HAP-1 (cell line): ENCODE measurements around the gene PLPP3.

Source experiments
- DNase-seq, 2 experiments: peaks; one replicate each; pipeline ENCODE4 v3.0.0-alpha.2; 2016 to 2020; ENCODE audit warnings: low spot score in 2 of 2
- H3K27me3 ChIP-seq: fragments of 250-450 bp; sonication (Bioruptor Pico); 2 replicates; pipeline ENCODE4 v1.5.1; 2020; ENCODE audit warnings: low read depth, mild to moderate bottlenecking, moderate library complexity
- H3K36me3 ChIP-seq: fragments of 250-450 bp; sonication (Bioruptor Pico); replicated peaks from 2 replicates; pipeline ENCODE4 v1.5.1; 2020; ENCODE audit warnings: mild to moderate bottlenecking
- H3K4me1 ChIP-seq: fragments of 250-450 bp; sonication (Bioruptor Pico); 2 replicates; pipeline ENCODE4 v1.5.1; 2020; ENCODE audit warnings: mild to moderate bottlenecking
- H3K4me3 ChIP-seq: fragments of 250-450 bp; sonication (Bioruptor Pico); 2 replicates; pipeline ENCODE4 v1.5.1; 2020; ENCODE audit warnings: mild to moderate bottlenecking, moderate library complexity
- H3K9me3 ChIP-seq: fragments of 250-450 bp; sonication (Bioruptor Pico); 2 replicates; pipeline ENCODE4 v1.5.1; 2020; ENCODE audit warnings: mild to moderate bottlenecking, moderate library complexity
- in situ Hi-C: fragments of 300-500 bp; cut with MboI; formaldehyde crosslinking; loops from 3 replicates; pipeline ENCODE4 v1.14.3; 2020; ENCODE audit warnings: low sequenced_read_pairs, inconsistent platforms, mixed read lengths

The PLPP3 gene

DNA sequence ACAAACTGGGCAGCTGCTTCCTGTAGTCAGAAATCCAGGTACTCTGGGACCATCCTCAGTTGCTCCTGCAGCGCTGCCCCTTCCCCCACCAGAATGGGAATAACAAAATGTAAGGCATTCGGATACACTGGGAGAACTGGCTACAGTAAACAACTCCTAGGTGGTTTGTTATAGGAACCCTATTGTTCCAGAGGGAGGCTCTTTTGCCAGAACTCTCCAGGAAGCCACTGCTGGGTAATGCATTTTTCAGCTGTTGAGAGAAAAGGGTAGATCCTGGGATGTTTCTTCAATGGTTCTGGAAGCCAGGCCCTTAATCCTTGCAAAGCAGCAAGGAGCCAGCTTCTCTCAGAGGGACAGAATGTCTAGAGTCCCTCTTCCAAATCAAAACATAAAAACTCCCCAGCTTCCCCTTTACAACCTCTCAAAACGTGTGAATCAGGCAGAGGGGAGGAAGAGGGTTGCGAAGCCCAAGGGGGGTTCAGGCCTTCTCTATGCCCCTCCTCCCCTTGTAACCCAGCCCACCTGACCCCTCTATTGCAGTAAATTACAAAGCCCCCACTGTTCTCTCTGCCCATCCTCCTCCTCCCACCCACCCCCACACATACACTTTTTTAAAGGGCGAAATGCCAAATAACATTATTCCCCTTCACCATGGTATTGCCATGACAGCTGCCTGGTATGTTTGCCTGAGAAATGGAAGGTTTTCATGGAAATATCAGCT, 29.1 kb downstream of the PLPP3 start:
- Histone ChIP-seq H3K36me3 (no peaks in the 10 kb centered on the region), H3K27me3 (no peaks in the 10 kb centered on the region), H3K4me1 (no peaks in the 10 kb centered on the region), H3K9me3 (no peaks in the 10 kb centered on the region), H3K4me3 (no peak overlapping the region)
- no peak for DNase-seq
- in situ Hi-C loops, result no loop called here

DNA sequence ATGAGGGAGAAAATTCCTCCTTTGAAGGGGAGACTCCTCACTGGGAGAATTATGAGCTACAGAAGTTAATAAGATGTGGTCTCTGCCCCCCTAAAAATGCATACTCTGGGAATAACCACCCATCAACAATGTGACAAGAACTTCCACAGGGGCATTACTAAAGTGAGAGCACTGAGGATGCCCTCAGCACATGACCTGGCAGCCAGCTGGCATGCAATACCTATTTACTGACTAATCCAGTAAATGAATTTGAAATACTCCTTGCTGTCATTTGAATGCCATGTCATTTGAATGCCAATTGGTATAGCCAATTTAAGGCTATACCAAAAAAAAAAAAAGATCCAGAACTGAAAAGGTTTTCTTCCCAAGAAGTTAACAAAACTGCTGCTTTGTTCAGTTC, 30.8 kb downstream of the PLPP3 start:
- Histone ChIP-seq H3K27me3 (no peaks in the 10 kb centered on the region), H3K36me3 (no peaks in the 10 kb centered on the region), H3K4me3 (no peak overlapping the region), H3K4me1 (peaks cover 4% of the 10 kb centered on the region), H3K9me3 (no peaks in the 10 kb centered on the region)
- in situ Hi-C loops, result no loop called here
- no peak for DNase-seq

DNA sequence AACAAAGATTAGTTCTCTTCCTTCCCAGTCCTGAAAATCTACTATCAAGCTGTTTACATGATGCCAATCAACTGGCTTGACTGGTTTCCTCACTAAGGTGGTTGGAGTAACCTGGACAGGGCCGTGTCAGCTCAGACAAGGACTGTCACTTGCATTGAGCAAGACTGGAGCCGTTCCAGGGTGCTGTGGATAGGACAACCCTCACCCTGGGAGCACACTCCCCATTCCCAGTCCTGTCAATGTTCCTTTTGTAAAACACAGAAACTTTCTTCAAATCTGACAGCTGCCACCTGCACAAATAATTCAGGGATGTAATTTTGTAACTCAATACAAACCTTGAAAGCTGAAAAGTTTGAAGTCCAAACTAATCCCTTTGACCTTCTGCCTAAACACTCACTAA, 31.4 kb downstream of the PLPP3 start:
- no peaks in the 10 kb centered on the region for H3K36me3 ChIP-seq

DNA sequence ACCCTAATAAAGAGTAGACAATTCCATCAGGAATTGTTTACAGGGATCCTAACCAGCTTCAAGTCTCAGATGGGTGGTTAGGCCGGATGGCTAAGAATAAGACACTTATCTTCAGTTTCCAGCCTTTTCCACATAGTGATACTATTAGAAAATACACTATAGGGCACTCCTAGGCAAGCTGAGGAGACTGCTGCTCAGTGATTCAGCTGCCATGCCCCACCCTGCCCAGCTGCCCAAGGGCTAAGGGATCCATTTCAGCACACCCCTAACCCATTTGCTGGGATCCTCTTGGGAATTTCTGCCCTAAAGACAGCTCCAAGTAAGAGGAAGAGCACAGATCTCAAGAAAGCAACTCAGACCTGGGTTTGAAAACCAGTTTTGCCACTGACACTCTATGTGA, 31.9 kb downstream of the PLPP3 start:
- no peak overlapping the region for H3K4me3 ChIP-seq
- no peaks in the 10 kb centered on the region for H3K27me3 ChIP-seq
- in situ Hi-C loops, result no loop called here
- H3K4me1 ChIP-seq, result peaks cover 4% of the 10 kb centered on the region
- no peaks in the 10 kb centered on the region for H3K9me3 ChIP-seq
- no peak for DNase-seq
- H3K36me3 ChIP-seq, result no peaks in the 10 kb centered on the region

More for the DNA sequence above, 31.4 kb downstream of the PLPP3 start:
- Histone ChIP-seq H3K4me3 (no peak overlapping the region), H3K9me3 (no peaks in the 10 kb centered on the region), H3K4me1 (peaks cover 4% of the 10 kb centered on the region), H3K27me3 (no peaks in the 10 kb centered on the region)
- in situ Hi-C loops, result no loop called here
- DNase-seq, result no peak

DNA sequence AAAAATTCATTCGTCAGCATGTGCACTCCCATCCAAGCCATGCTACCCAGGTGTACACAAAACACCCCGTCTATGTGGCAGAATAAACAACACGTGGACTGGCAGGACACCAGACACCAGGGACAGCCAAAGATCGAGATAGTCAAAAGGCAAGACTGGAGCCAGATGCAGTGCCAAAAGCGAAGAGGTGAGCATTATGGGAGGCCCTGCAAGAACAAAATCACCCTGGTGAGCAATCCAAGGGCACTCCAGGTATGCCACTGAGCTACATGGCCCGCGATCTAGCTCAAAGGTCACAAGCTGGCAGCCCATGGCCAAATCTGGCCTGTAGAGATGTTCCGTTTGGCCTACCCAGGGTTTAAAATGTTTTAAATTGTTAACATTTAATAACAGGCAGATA, 33.7 kb downstream of the PLPP3 start:
- in situ Hi-C loops, result no loop called here
- Histone ChIP-seq H3K27me3 (no peaks in the 10 kb centered on the region), H3K36me3 (no peaks in the 10 kb centered on the region), H3K4me3 (no peak overlapping the region), H3K4me1 (peaks cover 4% of the 10 kb centered on the region), H3K9me3 (no peaks in the 10 kb centered on the region)
- DNase-seq, result no peak

DNA sequence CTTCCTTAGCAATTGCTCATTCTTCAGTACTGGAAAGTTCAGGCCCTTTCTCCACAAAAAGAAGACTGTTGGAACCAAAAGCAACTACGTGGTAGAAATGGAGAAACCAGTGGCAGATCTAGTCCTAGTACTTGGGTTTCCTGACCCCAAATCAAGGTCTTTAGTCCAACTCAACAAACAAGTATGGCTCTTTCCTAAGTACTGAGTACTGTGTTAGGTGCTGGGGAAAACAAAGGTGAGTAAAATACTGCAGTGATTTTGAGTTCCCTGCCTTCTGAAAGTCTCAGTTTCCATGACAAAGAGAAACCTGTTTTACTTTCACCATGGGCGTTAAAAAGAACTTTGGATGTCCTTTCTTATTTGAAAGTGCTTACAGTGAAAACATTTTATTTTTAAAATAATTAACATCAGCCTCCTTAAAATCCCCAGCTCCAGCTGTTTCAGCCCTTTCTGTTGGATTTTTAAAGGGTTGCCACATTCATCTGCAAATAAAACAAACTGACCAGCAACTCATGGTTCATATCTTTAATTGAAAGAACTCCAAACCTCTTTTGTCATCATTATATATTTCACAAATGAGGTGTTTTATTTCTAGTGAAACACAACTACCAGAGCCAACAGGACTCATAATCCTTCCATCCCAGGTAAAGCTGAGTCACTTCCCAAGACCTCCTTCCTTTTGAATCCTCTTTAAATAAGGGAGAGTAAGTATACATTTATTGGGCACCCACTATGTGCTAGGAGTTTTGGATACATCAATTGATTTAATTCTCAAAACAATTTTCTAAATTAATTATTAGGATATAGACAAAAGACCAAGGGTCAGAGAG, 35.4 kb downstream of the PLPP3 start:
- H3K4me3 ChIP-seq, result no peak overlapping the region
- DNase-seq, result no peak
- no peaks in the 10 kb centered on the region for H3K9me3 ChIP-seq
- in situ Hi-C loops, result no loop called here
- H3K36me3 ChIP-seq, result no peaks in the 10 kb centered on the region
- peaks cover 6% of the 10 kb centered on the region for H3K4me1 ChIP-seq
- H3K27me3 ChIP-seq, result no peaks in the 10 kb centered on the region

DNA sequence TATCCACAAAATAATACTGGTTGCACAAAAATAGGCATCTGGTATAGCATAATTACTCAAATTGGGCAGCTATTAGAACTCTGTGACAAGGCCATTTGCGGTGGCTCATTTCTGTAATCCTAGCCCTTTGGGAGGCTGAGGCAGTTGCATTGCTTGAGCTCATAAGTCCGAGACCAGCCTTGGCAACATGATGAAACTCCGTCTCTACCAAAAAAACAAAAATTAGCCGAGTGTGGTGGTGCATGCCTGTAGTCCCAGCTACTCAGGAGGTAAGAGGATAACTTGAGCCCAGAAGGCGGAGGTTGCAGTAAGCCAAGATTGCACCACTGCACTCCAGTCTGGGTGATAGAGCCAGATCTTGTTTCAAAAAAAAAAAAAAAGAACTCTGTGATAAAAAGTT, 36.7 kb downstream of the PLPP3 start:
- Histone ChIP-seq H3K9me3 (no peaks in the 10 kb centered on the region), H3K27me3 (no peaks in the 10 kb centered on the region), H3K4me1 (peaks cover 6% of the 10 kb centered on the region), H3K36me3 (no peaks in the 10 kb centered on the region), H3K4me3 (no peak overlapping the region)
- in situ Hi-C loops, result no loop called here
- no peak for DNase-seq

DNA sequence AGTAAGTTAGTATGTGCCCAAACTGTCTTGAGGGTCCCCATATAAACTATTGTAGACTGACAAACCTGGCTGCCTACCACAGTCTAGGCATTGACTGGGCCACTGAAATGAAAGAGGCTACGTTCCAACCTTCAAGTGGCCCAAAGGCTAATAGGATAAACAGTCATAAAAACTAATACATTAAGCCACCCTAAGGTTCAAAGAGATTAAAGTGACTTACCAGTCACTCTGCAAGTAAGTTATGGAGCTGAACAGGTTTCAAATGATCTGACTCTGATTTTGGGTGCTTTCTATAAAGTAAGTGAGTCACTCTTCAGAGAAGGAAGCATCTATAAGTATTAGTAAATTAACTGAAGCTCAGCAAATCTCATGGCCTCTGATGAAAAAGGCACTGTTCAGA, 38.0 kb downstream of the PLPP3 start:
- in situ Hi-C loops, result no loop called here
- peaks cover 8% of the 10 kb centered on the region for H3K4me1 ChIP-seq
- H3K4me3 ChIP-seq, result no peak overlapping the region
- no peaks in the 10 kb centered on the region for H3K9me3 ChIP-seq
- no peaks in the 10 kb centered on the region for H3K36me3 ChIP-seq
- no peaks in the 10 kb centered on the region for H3K27me3 ChIP-seq
- DNase-seq, result no peak

DNA sequence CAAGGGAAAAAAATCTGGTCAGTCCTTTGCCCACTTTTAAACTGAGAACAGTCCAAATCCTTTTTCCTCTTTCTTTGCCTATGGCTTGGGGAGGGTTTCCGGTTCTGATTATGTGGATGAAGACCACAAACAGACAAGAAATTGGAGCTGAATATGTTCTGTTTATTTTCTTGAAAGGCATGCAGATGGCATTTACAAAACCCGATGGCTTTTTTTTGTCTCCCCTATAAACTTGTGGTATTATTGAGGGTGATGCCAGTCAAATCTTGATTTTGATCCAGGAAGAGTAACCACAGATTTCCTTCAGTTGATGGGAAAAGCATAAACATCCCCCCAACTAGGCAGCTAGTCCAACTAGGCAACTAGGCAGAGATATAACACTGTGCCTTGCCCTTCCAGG, 38.9 kb downstream of the PLPP3 start:
- in situ Hi-C loops, result no loop called here
- Histone ChIP-seq H3K4me1 (peaks cover 17% of the 10 kb centered on the region), H3K9me3 (no peaks in the 10 kb centered on the region), H3K4me3 (no peak overlapping the region), H3K36me3 (no peaks in the 10 kb centered on the region), H3K27me3 (no peaks in the 10 kb centered on the region)
- DNase-seq, result no peak

DNA sequence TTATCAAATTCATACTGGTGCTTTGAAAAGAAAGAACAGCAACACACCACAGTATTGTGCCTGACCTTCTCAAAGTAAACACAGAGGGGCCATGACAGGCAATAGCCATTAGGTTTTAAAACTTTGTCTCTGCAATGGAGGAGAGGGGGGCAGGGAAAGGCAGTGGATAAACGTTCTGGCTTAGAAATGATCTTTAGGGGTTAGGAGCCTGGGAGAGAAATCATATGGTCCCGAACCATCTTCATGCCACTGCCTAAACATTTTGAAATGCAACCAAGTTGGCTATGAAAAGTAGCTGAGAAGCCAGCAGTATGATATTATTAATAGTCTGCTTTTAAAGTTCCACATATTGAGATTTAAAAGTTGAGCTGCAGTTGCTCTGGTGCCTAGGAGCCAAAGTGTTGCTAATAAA, 39.8 kb downstream of the PLPP3 start:
- Histone ChIP-seq H3K4me1 (peaks cover 21% of the 10 kb centered on the region), H3K9me3 (no peaks in the 10 kb centered on the region), H3K4me3 (no peak overlapping the region), H3K36me3 (no peaks in the 10 kb centered on the region), H3K27me3 (no peaks in the 10 kb centered on the region)
- in situ Hi-C loops, result no loop called here
- DNase-seq, result no peak

DNA sequence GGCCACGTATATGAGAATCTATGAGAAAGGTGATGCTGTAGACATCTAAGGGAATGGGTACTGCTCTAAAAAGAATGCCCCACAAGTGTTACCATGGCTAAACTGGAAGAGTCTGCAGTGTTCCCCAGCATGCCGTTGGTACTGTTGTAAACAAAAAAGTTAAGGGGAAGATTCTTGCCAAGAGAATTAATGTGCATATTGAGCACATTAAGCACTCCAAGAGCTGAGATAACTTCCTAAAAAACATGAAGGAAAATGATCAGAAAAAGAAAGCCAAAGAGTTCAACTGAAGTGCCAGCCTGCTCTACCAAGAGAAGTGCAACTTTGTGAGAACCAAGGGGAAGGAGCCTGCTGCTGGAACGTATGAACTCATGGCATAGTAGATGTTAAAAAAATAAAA, 40.8 kb downstream of the PLPP3 start:
- in situ Hi-C loops, result no loop called here
- H3K4me3 ChIP-seq, result no peak overlapping the region
- DNase-seq, result no peak
- no peaks in the 10 kb centered on the region for H3K9me3 ChIP-seq
- H3K36me3 ChIP-seq, result no peaks in the 10 kb centered on the region
- no peaks in the 10 kb centered on the region for H3K27me3 ChIP-seq
- peaks cover 28% of the 10 kb centered on the region for H3K4me1 ChIP-seq

DNA sequence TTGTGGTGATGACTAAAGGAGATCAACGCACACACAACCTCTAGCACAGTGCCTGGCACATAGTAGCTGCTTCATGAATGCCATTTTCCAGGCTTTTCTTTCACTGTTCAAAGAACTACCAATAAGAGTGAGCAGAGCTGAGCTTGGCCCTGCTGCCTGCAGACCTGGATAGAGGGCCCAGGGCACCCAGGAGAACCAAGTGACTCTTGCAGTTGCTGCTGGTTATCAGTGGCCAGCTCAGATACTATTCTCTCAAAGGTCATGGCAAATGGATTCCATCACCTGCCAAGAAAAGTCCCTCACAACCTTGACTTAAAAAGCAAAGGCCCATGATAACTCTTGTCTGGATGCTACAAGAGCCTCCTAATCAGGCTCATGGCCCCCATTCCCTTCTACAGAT, 41.7 kb downstream of the PLPP3 start:
- H3K4me1 ChIP-seq, result peaks cover 28% of the 10 kb centered on the region
- in situ Hi-C loops, result no loop called here

DNA sequence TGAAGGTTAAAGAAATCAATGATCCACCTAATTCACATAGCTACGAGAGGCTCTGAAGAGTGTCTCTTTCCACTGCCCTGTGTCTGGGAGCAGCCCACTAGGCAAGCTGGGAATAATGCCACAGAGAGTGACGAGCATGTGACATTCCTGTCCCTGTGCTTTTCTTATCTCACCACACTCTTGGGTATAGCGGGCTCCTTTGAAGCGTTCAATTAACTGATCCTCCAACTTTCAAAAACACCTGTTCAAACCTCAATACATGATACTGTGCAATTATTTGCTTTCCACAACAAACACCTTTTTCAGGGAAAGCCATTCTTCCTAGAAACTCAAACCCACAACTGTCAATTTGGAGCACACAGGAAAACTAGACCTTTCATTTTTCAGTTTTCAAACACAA, 43.4 kb downstream of the PLPP3 start:
- H3K36me3 ChIP-seq, result no peaks in the 10 kb centered on the region
- H3K9me3 ChIP-seq, result no peaks in the 10 kb centered on the region
- DNase-seq, result no peak
- no peak overlapping the region for H3K4me3 ChIP-seq
- in situ Hi-C loops, result no loop called here
- peaks cover 43% of the 10 kb centered on the region for H3K4me1 ChIP-seq
- no peaks in the 10 kb centered on the region for H3K27me3 ChIP-seq

More for the DNA sequence above, 41.7 kb downstream of the PLPP3 start:
- Histone ChIP-seq H3K4me3 (no peak overlapping the region), H3K9me3 (no peaks in the 10 kb centered on the region), H3K36me3 (no peaks in the 10 kb centered on the region), H3K27me3 (no peaks in the 10 kb centered on the region)
- no peak for DNase-seq

DNA sequence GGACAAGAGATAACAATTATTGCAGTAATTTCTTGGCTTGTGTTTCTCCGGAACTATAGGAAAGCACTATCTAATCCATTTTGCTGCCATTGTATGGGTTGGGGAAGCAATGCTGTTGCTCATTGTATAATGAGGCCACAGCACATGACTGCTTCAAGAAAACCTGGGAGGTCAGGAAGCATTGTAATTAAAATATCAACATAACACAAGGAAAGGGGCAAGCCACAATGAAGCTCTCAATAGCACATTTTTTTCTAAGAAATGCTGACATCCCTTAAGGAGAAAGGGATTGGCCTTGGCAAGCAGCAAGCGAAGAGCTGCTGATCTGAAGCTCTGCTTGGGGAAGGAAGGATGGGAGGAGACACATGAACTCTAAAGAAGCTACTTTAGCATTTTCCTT, 44.0 kb downstream of the PLPP3 start:
- Histone ChIP-seq H3K27me3 (no peaks in the 10 kb centered on the region), H3K9me3 (no peaks in the 10 kb centered on the region), H3K36me3 (no peaks in the 10 kb centered on the region), H3K4me1 (peaks cover 46% of the 10 kb centered on the region), H3K4me3 (no peak overlapping the region)
- peak; percentile 62 to 93 for DNase-seq
- in situ Hi-C loops, result no loop called here
